CD4-positive, alpha-beta T cell treated with Interleukin-6 for 4 hours (primary cell): ENCODE results near the gene CFAP97.

Source experiments
- DNase-seq: peaks from one replicate; pipeline ENCODE4 v3.0.0-alpha.2; 2020; ENCODE audit warnings: mixed read lengths

CFAP97 gene

GRCh38 chr4:185194924-185195888, 8.6 kb downstream of the CFAP97 start:
- no peak for DNase-seq

- no peak for DNase-seq
Measured at GRCh38 chr4:185192059-185192458, 11.7 kb downstream of the CFAP97 start.

GRCh38 chr4:185190306-185190856, 13.4 kb downstream of the CFAP97 start:
- DNase-seq, result no peak

DNA sequence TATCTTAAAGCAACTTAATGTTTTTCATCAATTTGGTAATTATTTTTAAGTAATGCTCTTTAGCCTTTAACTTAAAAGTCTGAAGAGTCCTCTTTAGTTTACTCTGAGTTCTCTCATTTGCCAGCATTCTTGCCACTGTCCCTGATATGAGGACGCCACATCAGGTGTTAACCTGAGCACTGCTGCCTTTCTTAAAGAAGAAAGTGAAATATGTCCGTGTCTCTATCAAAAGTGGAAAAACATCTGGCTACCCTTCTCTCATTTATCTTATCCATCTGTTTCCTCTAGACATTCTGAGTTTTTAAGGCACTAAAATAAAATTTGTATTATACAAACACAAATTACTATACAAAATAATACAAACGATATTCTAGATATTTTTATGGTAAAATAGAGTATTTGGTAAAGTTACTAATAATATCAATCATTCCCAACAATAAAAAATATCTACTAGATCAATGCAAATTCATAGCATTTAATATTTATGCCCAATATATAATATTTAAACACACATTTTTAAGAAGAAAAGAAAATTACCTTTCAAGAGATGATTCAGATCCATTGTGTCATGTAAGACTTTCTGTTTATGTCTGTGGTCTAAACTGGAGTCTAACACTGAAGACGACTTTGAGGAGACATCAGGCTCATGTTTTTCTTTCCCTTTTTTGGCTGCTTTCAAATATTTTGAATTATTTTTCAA, 14.0 kb downstream of the CFAP97 start:
- DNase-seq, result no peak

GRCh38 chr4:185186769-185187168, 17.0 kb downstream of the CFAP97 start:
- DNase-seq, result no peak

DNA sequence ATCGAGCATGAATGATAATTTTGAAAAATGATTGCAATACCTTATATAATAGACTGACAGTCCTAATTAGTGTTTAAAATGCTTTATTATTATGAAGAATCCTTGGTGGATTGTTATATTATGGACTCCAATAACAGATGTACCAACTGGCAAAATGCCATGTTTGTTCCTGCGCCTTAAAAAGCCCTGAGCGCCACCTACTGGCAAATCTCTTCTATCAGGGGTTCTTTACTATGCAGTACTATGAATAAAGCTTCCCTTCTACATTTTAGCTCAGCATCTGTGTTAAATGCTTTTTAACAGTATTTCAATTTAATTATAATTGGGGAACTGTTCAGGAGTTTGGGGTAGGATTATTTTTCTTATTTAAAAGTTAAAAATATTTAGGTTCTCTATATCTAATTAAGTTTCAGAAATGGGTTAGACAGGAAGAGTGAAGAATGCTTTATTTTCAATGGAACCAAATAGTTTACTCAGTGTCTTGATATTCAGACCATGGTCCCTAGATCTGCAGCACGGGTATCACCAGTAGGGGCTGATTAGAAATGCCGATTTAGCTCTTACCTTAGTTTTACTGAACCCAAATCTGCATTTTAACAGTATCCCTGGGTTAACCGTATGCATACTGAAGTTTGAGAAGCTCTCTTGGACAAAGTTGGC, 20.0 kb downstream of the CFAP97 start:
- DNase-seq, result peak; percentile 87

DNA sequence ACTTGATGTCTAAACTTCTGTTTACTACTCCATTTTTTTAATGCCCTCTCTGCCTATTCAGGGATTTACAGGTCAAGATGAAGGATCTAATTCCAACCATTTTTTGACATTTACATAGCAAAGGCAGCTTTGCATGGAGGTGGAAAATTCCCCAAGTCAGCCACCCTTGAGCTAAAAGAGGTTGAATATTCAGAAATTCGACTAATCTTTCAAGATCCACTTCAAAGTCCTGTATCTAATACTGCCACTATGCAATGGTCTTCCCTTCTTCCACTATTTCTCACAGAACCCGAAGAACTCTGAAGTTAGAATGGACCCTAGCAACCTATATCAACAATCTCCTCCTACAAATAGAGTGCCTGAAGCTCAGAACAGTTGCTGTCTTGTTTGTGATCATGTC, 21.6 kb downstream of the CFAP97 start:
- DNase-seq, result no peak

GRCh38 chr4:185179488-185179887, 24.3 kb downstream of the CFAP97 start:
- DNase-seq, result no peak

DNA sequence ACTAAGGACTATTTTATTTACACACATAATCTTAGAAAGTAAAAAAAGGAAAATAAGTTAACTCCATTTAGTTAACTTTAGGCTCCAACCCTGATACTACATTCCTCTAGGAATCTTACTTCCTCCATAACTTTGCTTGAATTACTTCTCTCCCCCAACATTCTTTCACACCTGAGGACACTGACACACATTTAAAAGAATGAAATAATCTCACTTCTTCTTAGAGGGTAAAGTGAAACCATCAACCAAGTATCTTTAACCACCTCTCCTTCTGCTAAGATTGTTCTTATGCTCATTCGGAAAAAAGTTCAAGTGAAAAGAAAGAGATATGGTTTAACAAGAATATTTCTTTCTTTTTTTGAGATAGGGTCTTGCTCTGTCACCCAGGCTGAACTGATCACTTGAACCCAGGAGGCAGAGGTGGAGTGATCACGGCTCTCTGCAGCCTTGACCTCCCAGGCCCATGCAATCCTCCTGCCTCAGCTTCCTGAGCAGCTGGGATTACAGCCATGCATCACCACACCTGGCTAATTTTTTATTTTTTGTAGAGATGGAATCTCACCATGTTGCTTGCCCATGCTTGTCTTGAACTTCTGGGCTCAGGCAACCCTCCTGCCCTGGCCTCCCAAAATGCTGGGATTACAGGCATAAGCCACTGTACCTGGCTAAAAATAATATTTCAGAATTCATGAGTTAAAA, 32.3 kb downstream of the CFAP97 start:
- DNase-seq, result no peak

DNA sequence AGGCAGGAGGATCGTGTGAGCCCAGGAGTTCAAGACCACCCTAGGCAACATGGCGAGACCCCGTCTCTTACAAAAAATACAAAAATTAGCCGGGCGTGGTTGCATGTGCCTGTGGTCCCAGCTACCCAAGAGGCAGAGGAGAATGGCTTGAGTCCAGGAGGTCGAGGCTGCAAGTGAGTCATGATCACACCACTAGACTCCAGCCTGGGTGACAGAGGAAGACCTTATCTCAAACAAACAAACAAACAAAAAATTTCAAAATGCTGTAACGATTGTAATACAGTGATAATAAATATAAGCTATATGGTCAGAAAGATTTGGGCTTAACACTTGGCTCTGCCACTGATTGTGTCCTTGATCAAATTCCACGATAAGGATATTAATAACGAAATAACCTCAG, 36.6 kb downstream of the CFAP97 start:
- DNase-seq, result no peak

DNA sequence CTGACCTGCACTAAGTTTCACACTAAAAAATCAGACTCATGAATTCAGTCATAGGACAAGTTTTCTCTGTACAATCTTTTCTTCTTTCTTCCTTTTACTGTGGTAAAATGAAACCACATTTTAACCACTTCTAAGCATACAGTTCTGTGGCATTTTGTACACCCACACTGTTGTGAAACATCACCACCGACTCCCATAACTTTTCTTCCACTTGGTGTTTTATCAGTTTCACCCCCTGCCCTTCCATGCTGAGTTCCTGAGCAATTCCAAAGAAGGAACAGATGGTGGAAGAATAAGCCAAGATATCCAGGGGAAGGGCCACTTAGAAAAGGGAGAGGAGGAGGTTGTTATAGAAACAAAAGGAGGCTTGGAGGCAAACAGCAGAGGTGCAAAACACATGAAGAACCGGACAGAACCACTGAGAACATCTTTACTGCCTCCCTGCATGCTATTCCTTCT, 38.2 kb downstream of the CFAP97 start:
- no peak for DNase-seq

- no peak for DNase-seq
Measured at GRCh38 chr4:185151296-185151695, 52.5 kb downstream of the CFAP97 start.

GRCh38 chr4:185149392-185149791, 54.4 kb downstream of the CFAP97 start:
- DNase-seq, result no peak

DNA sequence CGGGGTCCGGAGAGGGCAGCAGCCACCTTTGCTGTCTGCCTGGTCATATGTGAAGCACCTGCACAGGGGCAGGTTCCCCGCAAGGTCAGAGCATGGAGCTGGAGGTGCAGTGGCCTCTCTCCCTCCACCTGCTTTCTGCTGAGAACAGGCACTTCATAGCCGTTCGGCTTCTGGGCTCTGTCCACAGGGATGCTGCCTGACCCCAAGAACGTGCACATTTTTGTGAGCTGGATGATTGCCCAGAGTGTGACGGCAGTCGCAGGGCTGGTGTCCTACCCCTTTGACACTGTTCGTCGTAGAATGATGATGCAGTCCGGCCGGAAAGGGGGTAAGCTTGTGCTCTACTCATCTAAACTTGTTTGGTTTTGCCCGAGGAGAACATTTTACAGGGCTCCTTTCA, 58.2 kb downstream of the CFAP97 start:
- DNase-seq, result no peak

DNA sequence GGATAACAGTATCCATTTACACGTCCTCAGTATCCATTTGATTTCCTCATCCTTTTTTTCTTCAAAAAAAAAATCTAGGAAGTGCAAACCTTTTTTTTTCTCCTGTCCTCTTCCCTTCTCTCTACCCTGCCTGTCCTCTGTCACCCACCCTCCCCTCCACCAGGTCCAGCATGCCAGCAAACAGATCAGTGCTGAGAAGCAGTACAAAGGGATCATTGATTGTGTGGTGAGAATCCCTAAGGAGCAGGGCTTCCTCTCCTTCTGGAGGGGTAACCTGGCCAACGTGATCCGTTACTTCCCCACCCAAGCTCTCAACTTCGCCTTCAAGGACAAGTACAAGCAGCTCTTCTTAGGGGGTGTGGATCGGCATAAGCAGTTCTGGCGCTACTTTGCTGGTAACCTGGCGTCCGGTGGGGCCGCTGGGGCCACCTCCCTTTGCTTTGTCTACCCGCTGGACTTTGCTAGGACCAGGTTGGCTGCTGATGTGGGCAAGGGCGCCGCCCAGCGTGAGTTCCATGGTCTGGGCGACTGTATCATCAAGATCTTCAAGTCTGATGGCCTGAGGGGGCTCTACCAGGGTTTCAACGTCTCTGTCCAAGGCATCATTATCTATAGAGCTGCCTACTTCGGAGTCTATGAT, 59.1 kb downstream of the CFAP97 start:
- no peak for DNase-seq

DNA sequence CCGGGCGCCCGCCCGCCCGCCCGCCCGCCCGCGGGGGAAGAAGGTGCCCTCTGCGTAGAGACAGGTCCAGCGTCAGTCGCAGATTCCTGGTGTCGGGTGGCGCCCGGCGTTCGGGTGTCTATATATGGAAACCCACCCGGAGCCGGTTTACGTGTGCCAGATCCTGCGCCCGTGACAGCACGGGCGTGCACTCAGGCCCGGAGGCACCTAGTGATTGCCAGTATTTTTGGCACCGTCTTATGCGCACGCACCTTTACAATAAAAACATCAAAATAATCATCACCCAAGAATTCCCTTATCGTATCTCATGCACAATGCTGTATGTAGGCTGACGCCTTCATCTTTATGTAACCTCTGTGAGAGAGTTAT, 60.2 kb downstream of the CFAP97 start:
- DNase-seq, result peak; percentile 43

- peak; percentile 84 for DNase-seq
Measured at GRCh38 chr4:185142912-185143600, 60.7 kb downstream of the CFAP97 start, which contains the start of gene SLC25A4. TSS of gene SLC25A4 (plus strand) at chr4:185143266. CDS start at chr4:185143373, 107 bp downstream.

DNA sequence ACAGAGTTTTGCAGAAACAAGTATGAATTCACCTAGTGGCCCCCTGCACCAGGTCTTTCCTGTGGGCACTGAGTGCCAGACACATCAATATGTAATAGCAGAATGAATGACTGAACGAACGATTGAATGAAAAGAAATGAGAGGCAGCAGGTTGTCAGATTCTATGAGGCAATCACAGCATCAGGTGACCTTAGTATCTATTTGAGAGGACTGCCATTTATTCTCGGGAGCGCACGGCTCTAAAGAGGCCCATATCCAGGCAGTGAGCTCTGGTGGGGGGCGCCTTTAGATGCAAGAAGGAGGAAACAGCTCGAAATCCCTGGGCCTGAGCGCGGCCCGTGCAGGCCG, 61.3 kb downstream of the CFAP97 start:
- DNase-seq, result no peak

DNA sequence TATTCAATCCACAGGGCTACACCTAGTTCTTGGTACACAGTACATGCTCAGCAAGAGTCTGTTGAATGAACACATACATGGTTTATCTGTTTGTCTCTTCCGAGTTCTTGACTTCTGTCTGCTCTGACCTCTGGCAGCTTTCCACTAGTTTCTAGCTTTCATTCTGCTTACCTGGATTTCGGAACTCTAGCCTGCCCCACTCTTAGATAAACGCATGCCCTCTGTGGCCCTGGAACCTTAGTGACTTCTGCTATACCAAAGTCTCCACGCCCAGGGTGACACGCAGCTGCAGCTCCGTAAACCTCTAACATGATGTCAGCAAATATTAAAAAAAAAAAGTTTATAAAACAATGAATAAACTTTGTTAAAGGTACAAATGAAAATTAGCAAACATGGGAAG, 62.0 kb downstream of the CFAP97 start:
- no peak for DNase-seq

GRCh38 chr4:185139736-185140135, 64.1 kb downstream of the CFAP97 start:
- no peak for DNase-seq

DNA sequence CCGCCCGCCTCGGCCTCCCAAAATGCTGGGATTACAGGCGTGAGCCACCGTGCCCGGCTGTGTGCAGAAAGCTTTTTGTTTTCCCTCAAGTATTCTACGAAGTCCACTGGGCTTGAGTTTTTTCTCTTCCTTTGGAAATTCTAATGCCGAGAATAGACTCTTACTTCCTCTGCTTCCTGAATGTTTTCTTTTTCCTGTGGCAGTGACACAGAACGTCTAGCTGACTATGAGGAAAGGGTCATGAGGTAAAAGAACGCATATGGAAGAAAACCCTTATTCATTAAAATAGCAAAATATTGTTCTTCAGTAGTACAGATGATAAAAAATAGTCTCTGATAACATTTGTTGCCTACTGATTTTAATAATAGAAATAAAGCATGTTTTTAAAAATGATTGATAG, 65.6 kb downstream of the CFAP97 start:
- DNase-seq, result no peak
